IMR-90 (cell line): Measurements from ENCODE around the gene ALDH5A1. TPM values are rescaled to one million over a fixed set of nuclear protein-coding genes. Genes with fewer than 3 reads are reported as not detected.

Experiments used
- ATAC-seq: fragments of 200-7000 bp; cut with Tn5 transposase; 2 replicates; pipeline ENCODE4 v1.9.1; 2020; ENCODE audit warnings: low read depth, mild to moderate bottlenecking, moderate library complexity
- BruUV-seq: library from RNA; stranded (reverse); fragments of 400-500 nt; replicated peaks from 2 replicates; lab custom pipeline; 2021; lab: Mats Ljungman, UMichigan
- CTCF ChIA-PET: fragments of 300-600 bp; formaldehyde crosslinking; extraction: SDS; loops from one replicate; lab custom pipeline; 2021; ENCODE audit warnings: antibody characterized with exemption; lab: Yijun Ruan, JAX
- POLR2A ChIA-PET: fragments of 300-600 bp; sonication (Branson Sonifier 250); formaldehyde crosslinking; loops from one replicate; lab custom pipeline; 2022; ENCODE audit warnings: antibody characterized with exemption; ENCODE audit not compliant: unreplicated experiment; lab: Charles Lee
- DNase-seq: peaks from one replicate; pipeline ENCODE4 v3.0.0; 2013
- H2AFZ ChIP-seq: replicated peaks from 2 replicates; pipeline ENCODE3; 2013; ENCODE audit warnings: low read length, mild to moderate bottlenecking; ENCODE audit not compliant: poor library complexity
- H2AK5ac ChIP-seq: 2 replicates; pipeline ENCODE4 v1.6.1; 2013; ENCODE audit warnings: low read depth, low read length, inconsistent platforms
- H2AK9ac ChIP-seq: replicated peaks from 2 replicates; pipeline ENCODE3; 2013; ENCODE audit warnings: mild to moderate bottlenecking, low read depth, low read length, moderate library complexity; ENCODE audit not compliant: poor library complexity
- H2BK120ac ChIP-seq: 2 replicates; pipeline ENCODE4 v1.6.1; 2013; ENCODE audit warnings: low read depth, low read length, inconsistent platforms
- H2BK15ac ChIP-seq: 3 replicates; pipeline ENCODE4 v1.6.1; 2013; ENCODE audit warnings: low read depth, low read length, inconsistent platforms
- H2BK20ac ChIP-seq: 2 replicates; pipeline ENCODE4 v1.6.1; 2013; ENCODE audit warnings: low read depth, mild to moderate bottlenecking, inconsistent platforms, low read length, moderate library complexity
- H2BK5ac ChIP-seq: 2 replicates; pipeline ENCODE4 v1.6.1; 2013; ENCODE audit warnings: mild to moderate bottlenecking, low read depth, low read length, inconsistent platforms; ENCODE audit not compliant: poor library complexity, severe bottlenecking
- H3K14ac ChIP-seq: replicated peaks from 2 replicates; pipeline ENCODE4 v1.6.1; 2013; ENCODE audit warnings: low read depth, low read length, inconsistent platforms
- H3K18ac ChIP-seq: 2 replicates; pipeline ENCODE4 v1.6.1; 2013; ENCODE audit warnings: low read depth, low read length, control low read depth
- H3K23ac ChIP-seq: 2 replicates; pipeline ENCODE4 v1.6.1; 2013; ENCODE audit warnings: low read depth, low read length, inconsistent platforms
- H3K27ac ChIP-seq: 2 replicates; pipeline ENCODE4 v1.5.1; 2013; ENCODE audit warnings: mild to moderate bottlenecking, control low read depth, low read length; ENCODE audit not compliant: insufficient read depth
- H3K27me3 ChIP-seq: 2 replicates; pipeline ENCODE4 v1.6.1; 2013; ENCODE audit warnings: low read length; ENCODE audit not compliant: control insufficient read depth, insufficient read depth
- H3K36me3 ChIP-seq: 2 replicates; pipeline ENCODE4 v1.6.1; 2013; ENCODE audit warnings: low read length, mixed read lengths; ENCODE audit not compliant: control insufficient read depth, insufficient read depth
- H3K4ac ChIP-seq: 2 replicates; pipeline ENCODE4 v1.6.1; 2013; ENCODE audit warnings: low read depth, low read length, inconsistent platforms
- H3K4me1 ChIP-seq: 2 replicates; pipeline ENCODE4 v1.6.1; 2013; ENCODE audit warnings: low read length, mixed read lengths; ENCODE audit not compliant: control insufficient read depth, insufficient read depth
- H3K4me2 ChIP-seq: 2 replicates; pipeline ENCODE4 v1.6.1; 2013; ENCODE audit warnings: low read depth, mild to moderate bottlenecking, control low read depth, low read length, moderate library complexity
- H3K4me3 ChIP-seq: 2 replicates; pipeline ENCODE4 v1.5.1; 2013; ENCODE audit warnings: low read depth, mild to moderate bottlenecking, control low read depth, low read length, moderate library complexity; ENCODE audit not compliant: insufficient read depth
- H3K56ac ChIP-seq: 2 replicates; pipeline ENCODE4 v1.6.1; 2013; ENCODE audit warnings: low read length, inconsistent platforms; ENCODE audit not compliant: insufficient read depth; ENCODE audit errors: extremely low read depth
- H3K79me1 ChIP-seq, 2 experiments: 2 replicates each; pipeline ENCODE4 v1.6.1; 2013; ENCODE audit warnings: low read length in 2 of 2, inconsistent platforms in 1 of 2, low read depth in 1 of 2
- H3K9ac ChIP-seq: 2 replicates; pipeline ENCODE4 v1.6.1; 2013; ENCODE audit warnings: low read depth, low read length, control low read depth
- H3K9me1 ChIP-seq: 2 replicates; pipeline ENCODE4 v1.6.1; 2013; ENCODE audit warnings: low read length, inconsistent platforms; ENCODE audit not compliant: insufficient read depth
- H3K9me3 ChIP-seq: 2 replicates; pipeline ENCODE4 v1.6.1; 2013; ENCODE audit warnings: low read length; ENCODE audit not compliant: control insufficient read depth, insufficient read depth
- H4K20me1 ChIP-seq: 2 replicates; pipeline ENCODE4 v1.6.1; 2013; ENCODE audit warnings: low read length, inconsistent platforms; ENCODE audit not compliant: insufficient read depth
- H4K5ac ChIP-seq: 2 replicates; pipeline ENCODE4 v1.6.1; 2013; ENCODE audit warnings: mild to moderate bottlenecking, low read depth, low read length, control low read depth
- H4K8ac ChIP-seq, 2 experiments: 2 replicates each; pipeline ENCODE4 v1.6.1; 2013; ENCODE audit warnings: low read depth in 2 of 2, low read length in 2 of 2, control low read depth in 1 of 2, inconsistent platforms in 1 of 2
- H4K91ac ChIP-seq: 2 replicates; pipeline ENCODE4 v1.6.1; 2013; ENCODE audit warnings: low read depth, low read length, inconsistent platforms; ENCODE audit not compliant: insufficient read depth
- CEBPB ChIP-seq: IDR thresholded peaks from 2 replicates; pipeline ENCODE4 v1.6.1; 2012; ENCODE audit warnings: low read depth, low read length, improper control_type of control experiment
- RFX5 ChIP-seq: IDR thresholded peaks from 2 replicates; pipeline ENCODE4 v1.8.0; 2012; ENCODE audit warnings: low read depth, mild to moderate bottlenecking, low read length, moderate library complexity
- WGBS, 2 experiments: methylation state at CpG; one replicate each; pipeline versions ENCODE4 v1.1.5 to v1.1.7; 2013; ENCODE audit warnings: missing lambda C conversion rate in 2 of 2; ENCODE audit not compliant: insufficient read length in 1 of 2; ENCODE audit errors: extremely low coverage in 2 of 2; 5-methylcytosine and 5-hydroxymethylcytosine counted together
- dilution Hi-C: fragments of 300-500 bp; cut with HindIII; formaldehyde crosslinking; loops from one replicate; pipeline ENCODE4 v1.14.3; 2018; ENCODE audit warnings: low sequenced_read_pairs; ENCODE audit not compliant: unreplicated experiment
- in situ Hi-C: fragments of 300-500 bp; cut with MboI; formaldehyde crosslinking; loops from 3 replicates; pipeline ENCODE4 v1.14.3; 2019; ENCODE audit warnings: low sequenced_read_pairs, inconsistent platforms, mixed read lengths
- intact Hi-C: fragments of 100-400 bp; cut with micrococcal nuclease; formaldehyde crosslinking; loops from 2 replicates; pipeline ENCODE4 v1.10.0; 2022
- polyA plus RNA-seq, 3 experiments: library from polyadenylated mRNA; depleted of rRNA; stranded (reverse); fragments of >200 nt; gene quantifications; 2 replicates each; pipeline ENCODE4 v1.2.3, GENCODE V29; 2012; ENCODE audit warnings: low replicate concordance in 1 of 3
- total RNA-seq: library from RNA; depleted of rRNA; stranded (reverse); fragments of >200 nt; gene quantifications from 2 replicates; pipeline ENCODE4 v1.2.3, GENCODE V29; 2012
- TF ChIP-seq, protein P1 (sequence below): fragments of 150-350 bp; IDR thresholded peaks from 2 replicates; pipeline ENCODE4 v1.6.1; 2016; ENCODE audit warnings: low read depth, mild to moderate bottlenecking, low read length, moderate library complexity, borderline replicate concordance

The ALDH5A1 gene
- total and polyA plus RNA-seq, 2 of the 4 experiments (the other 2 are of a cell fraction): 0.36 to 0.48 TPM

- no peak overlapping the region for H2BK120ac ChIP-seq
- no peaks in the 10 kb centered on the region for H4K20me1 ChIP-seq
- CTCF ChIA-PET: interaction anchor here (0.8 kb wide), 1 partner anchor 17 kb away, joined by 3 read pairs; no protein-coding TSS in a partner anchor
- BruUV-seq: no TSS peak
- H3K27me3 ChIP-seq: no peaks in the 10 kb centered on the region
- dilution Hi-C loops: no loop called here
- H2AK9ac ChIP-seq: no peak overlapping the region
- no peak overlapping the region for H3K14ac ChIP-seq
- H3K4me3 ChIP-seq: no peak overlapping the region
- H4K91ac ChIP-seq: no peak overlapping the region
- no peak overlapping the region for H3K4me2 ChIP-seq
- H3K23ac ChIP-seq: no peak overlapping the region
- no peak overlapping the region for H3K18ac ChIP-seq
- H2BK20ac ChIP-seq: no peak overlapping the region
- in situ Hi-C loops: no loop called here
- POLR2A ChIA-PET: no interaction called here
- no peaks in the 10 kb centered on the region for H3K36me3 ChIP-seq
- DNase-seq: no peak
- WGBS, 2 experiments: 60% methylated on average over 1 of the region's 4 CpGs; no CpG with 5 or more reads in 1 of the 2 experiments
- H2BK15ac ChIP-seq: no peak overlapping the region
- H3K4me1 ChIP-seq: no peaks in the 10 kb centered on the region
- no peak overlapping the region for H3K56ac ChIP-seq
- no peak overlapping the region for H4K5ac ChIP-seq
- ATAC-seq: no peak
- no peak overlapping the region for H2AK5ac ChIP-seq
- intact Hi-C loops: no loop called here
- H2AFZ ChIP-seq: no peak overlapping the region
- no peak overlapping the region for H3K4ac ChIP-seq
- H3K9me1 ChIP-seq: no peaks in the 10 kb centered on the region
- no peak overlapping the region for H4K8ac ChIP-seq
- H3K79me1 ChIP-seq: no peaks in the 10 kb centered on the region
- no peak overlapping the region for H2BK5ac ChIP-seq
- no peak overlapping the region for H3K27ac ChIP-seq
- H3K9me3 ChIP-seq: no peaks in the 10 kb centered on the region
- no peak overlapping the region for H3K9ac ChIP-seq
- TF ChIP-seq CEBPB: no peak
- no peak for TF ChIP-seq RFX5
- TF ChIP-seq, protein P1, sequence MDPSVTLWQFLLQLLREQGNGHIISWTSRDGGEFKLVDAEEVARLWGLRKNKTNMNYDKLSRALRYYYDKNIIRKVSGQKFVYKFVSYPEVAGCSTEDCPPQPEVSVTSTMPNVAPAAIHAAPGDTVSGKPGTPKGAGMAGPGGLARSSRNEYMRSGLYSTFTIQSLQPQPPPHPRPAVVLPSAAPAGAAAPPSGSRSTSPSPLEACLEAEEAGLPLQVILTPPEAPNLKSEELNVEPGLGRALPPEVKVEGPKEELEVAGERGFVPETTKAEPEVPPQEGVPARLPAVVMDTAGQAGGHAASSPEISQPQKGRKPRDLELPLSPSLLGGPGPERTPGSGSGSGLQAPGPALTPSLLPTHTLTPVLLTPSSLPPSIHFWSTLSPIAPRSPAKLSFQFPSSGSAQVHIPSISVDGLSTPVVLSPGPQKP: no peak
These were observed 41.7 kb downstream of the ALDH5A1 start for GRCh38 chr6:24536466-24536865.
